Karpas-422 (cell line): Measurements from ENCODE around the gene RILPL1. TPM values are rescaled to one million over a fixed set of nuclear protein-coding genes. Genes with fewer than 3 reads are reported as not detected.

Source experiments
- DNase-seq: peaks from one replicate; pipeline ENCODE4 v3.0.0-alpha.2; 2015
- H2AFZ ChIP-seq: fragments of 200-600 bp; sonication (generic); 2 replicates; pipeline ENCODE4 v1.6.1; 2014; ENCODE audit warnings: antibody characterized with exemption, low read length, mixed read lengths
- H3K27ac ChIP-seq: fragments of 200-600 bp; sonication (generic); 2 replicates; pipeline ENCODE4 v1.5.1; 2014; ENCODE audit warnings: mild to moderate bottlenecking, low read length, moderate library complexity
- H3K27me3 ChIP-seq: fragments of 200-600 bp; sonication (generic); 2 replicates; pipeline ENCODE4 v1.6.1; 2014; ENCODE audit warnings: low read length, mixed read lengths
- H3K36me3 ChIP-seq: fragments of 200-600 bp; sonication (generic); 2 replicates; pipeline ENCODE4 v1.6.1; 2014; ENCODE audit warnings: low read length, mixed read lengths; ENCODE audit not compliant: insufficient read depth
- H3K4me1 ChIP-seq: fragments of 200-600 bp; sonication (generic); 2 replicates; pipeline ENCODE4 v1.6.1; 2014; ENCODE audit warnings: mild to moderate bottlenecking, low read length, mixed read lengths
- H3K4me2 ChIP-seq: fragments of 200-600 bp; sonication (generic); 2 replicates; pipeline ENCODE4 v1.6.1; 2014; ENCODE audit warnings: low read length, low read depth, mild to moderate bottlenecking; ENCODE audit not compliant: poor library complexity, severe bottlenecking
- H3K4me3 ChIP-seq: fragments of 200-600 bp; sonication (generic); 2 replicates; pipeline ENCODE4 v1.5.1; 2014; ENCODE audit warnings: mild to moderate bottlenecking, antibody characterized with exemption, low read length, mixed read lengths
- H3K79me2 ChIP-seq: fragments of 200-600 bp; sonication (generic); 2 replicates; pipeline ENCODE4 v1.6.1; 2014; ENCODE audit warnings: mild to moderate bottlenecking, low read length, mixed read lengths
- H3K9ac ChIP-seq: fragments of 200-600 bp; sonication (generic); 2 replicates; pipeline ENCODE4 v1.6.0; 2014; ENCODE audit warnings: low read length
- H3K9me2 ChIP-seq: fragments of 200-600 bp; sonication (generic), shearing (Covaris generic); replicated peaks from 2 replicates; pipeline ENCODE4 v1.6.0; 2014; ENCODE audit warnings: mild to moderate bottlenecking, low read length, moderate library complexity; ENCODE audit not compliant: insufficient read depth
- H3K9me3 ChIP-seq: fragments of 300-700, 200-600 bp; sonication (generic); 2 replicates; pipeline ENCODE4 v1.6.1; 2014; ENCODE audit warnings: low read length, mixed read lengths
- H4K20me1 ChIP-seq: fragments of 200-600 bp; sonication (generic); 2 replicates; pipeline ENCODE4 v1.6.1; 2014; ENCODE audit warnings: mild to moderate bottlenecking, antibody characterized with exemption, low read length, low read depth; ENCODE audit not compliant: insufficient read depth
- total RNA-seq: library from RNA; depleted of rRNA; stranded (reverse); fragments of >200 nt; shearing (Covaris generic); gene quantifications from 2 replicates; pipeline ENCODE4 v1.2.3, GENCODE V29; 2014; ENCODE audit warnings: low replicate concordance

RILPL1 gene
- total RNA-seq, 1 experiment from 2014 or later: not detected

GRCh38 chr12:123478069-123478468 lies 55.5 kb downstream of the RILPL1 start:
- Histone ChIP-seq H3K4me1 (peaks cover 13% of the 10 kb centered on the region), H3K9me2 (no peaks in the 10 kb centered on the region), H2AFZ (no peak overlapping the region), H3K9me3 (no peaks in the 10 kb centered on the region), H4K20me1 (no peaks in the 10 kb centered on the region), H3K27ac (no peak overlapping the region), H3K4me3 (no peak overlapping the region), H3K27me3 (no peaks in the 10 kb centered on the region), H3K4me2 (no peak overlapping the region), H3K9ac (no peak overlapping the region), H3K36me3 (no peaks in the 10 kb centered on the region), H3K79me2 (no peaks in the 10 kb centered on the region)
- DNase-seq: no peak

GRCh38 chr12:123475246-123475703 lies 58.2 kb downstream of the RILPL1 start:
- Histone ChIP-seq H2AFZ (no peak overlapping the region), H3K36me3 (no peaks in the 10 kb centered on the region)

GRCh38 chr12:123474485-123475245 lies 58.9 kb downstream of the RILPL1 start:
- no peaks in the 10 kb centered on the region for H3K4me1 ChIP-seq
- H2AFZ ChIP-seq: no peak overlapping the region
- H3K9me3 ChIP-seq: no peaks in the 10 kb centered on the region
- no peaks in the 10 kb centered on the region for H3K9me2 ChIP-seq
- H3K27ac ChIP-seq: no peak overlapping the region
- no peaks in the 10 kb centered on the region for H3K36me3 ChIP-seq
- no peaks in the 10 kb centered on the region for H3K79me2 ChIP-seq
- no peak for DNase-seq
- no peak overlapping the region for H3K4me3 ChIP-seq
- no peaks in the 10 kb centered on the region for H4K20me1 ChIP-seq
- no peaks in the 10 kb centered on the region for H3K27me3 ChIP-seq
- H3K4me2 ChIP-seq: no peak overlapping the region
- no peak overlapping the region for H3K9ac ChIP-seq

More at GRCh38 chr12:123475246-123475703, 58.2 kb downstream of the RILPL1 start:
- Histone ChIP-seq H4K20me1 (no peaks in the 10 kb centered on the region), H3K9me3 (no peaks in the 10 kb centered on the region), H3K79me2 (no peaks in the 10 kb centered on the region), H3K27ac (no peak overlapping the region), H3K9me2 (no peaks in the 10 kb centered on the region), H3K27me3 (no peaks in the 10 kb centered on the region), H3K4me3 (no peak overlapping the region), H3K9ac (no peak overlapping the region), H3K4me1 (peaks cover 1% of the 10 kb centered on the region), H3K4me2 (no peak overlapping the region)
- DNase-seq: no peak

- Histone ChIP-seq H3K27ac (no peak overlapping the region), H2AFZ (no peak overlapping the region), H3K36me3 (no peaks in the 10 kb centered on the region), H3K9ac (no peak overlapping the region), H3K4me1 (no peaks in the 10 kb centered on the region), H3K9me2 (no peaks in the 10 kb centered on the region), H4K20me1 (no peaks in the 10 kb centered on the region), H3K27me3 (no peaks in the 10 kb centered on the region), H3K9me3 (no peaks in the 10 kb centered on the region), H3K4me2 (no peak overlapping the region), H3K79me2 (no peaks in the 10 kb centered on the region), H3K4me3 (no peak overlapping the region)
- DNase-seq: no peak
These were observed 61.1 kb downstream of the RILPL1 start for GRCh38 chr12:123472438-123472849.

- Histone ChIP-seq H4K20me1 (no peaks in the 10 kb centered on the region), H3K9me3 (no peaks in the 10 kb centered on the region), H3K4me3 (no peak overlapping the region), H3K9ac (no peak overlapping the region), H3K27me3 (no peaks in the 10 kb centered on the region), H2AFZ (no peak overlapping the region), H3K79me2 (no peaks in the 10 kb centered on the region; the same call in 1 of the 2 replicates), H3K36me3 (no peaks in the 10 kb centered on the region), H3K27ac (no peak overlapping the region), H3K9me2 (no peaks in the 10 kb centered on the region), H3K4me2 (no peak overlapping the region), H3K4me1 (no peaks in the 10 kb centered on the region)
- no peak for DNase-seq
These were observed 62.0 kb downstream of the RILPL1 start for GRCh38 chr12:123471374-123472068.

GRCh38 chr12:123469978-123470377 lies 63.5 kb downstream of the RILPL1 start:
- peaks cover 3% of the 10 kb centered on the region; the same call in 1 of the 2 replicates for H3K79me2 ChIP-seq
- H3K27ac ChIP-seq: no peak overlapping the region
- no peaks in the 10 kb centered on the region for H3K27me3 ChIP-seq
- H3K36me3 ChIP-seq: no peaks in the 10 kb centered on the region
- H4K20me1 ChIP-seq: no peaks in the 10 kb centered on the region
- H3K9me3 ChIP-seq: no peaks in the 10 kb centered on the region
- H3K4me3 ChIP-seq: no peak overlapping the region
- H3K9ac ChIP-seq: no peak overlapping the region
- no peak overlapping the region for H3K4me2 ChIP-seq
- DNase-seq: no peak
- H3K9me2 ChIP-seq: no peaks in the 10 kb centered on the region
- no peaks in the 10 kb centered on the region for H3K4me1 ChIP-seq
- no peak overlapping the region for H2AFZ ChIP-seq

GRCh38 chr12:123468786-123469185 lies 64.7 kb downstream of the RILPL1 start:
- Histone ChIP-seq H3K27me3 (no peaks in the 10 kb centered on the region), H3K36me3 (no peaks in the 10 kb centered on the region), H3K27ac (no peak overlapping the region), H3K4me1 (no peaks in the 10 kb centered on the region), H3K9ac (no peak overlapping the region), H3K9me2 (no peaks in the 10 kb centered on the region), H3K9me3 (no peaks in the 10 kb centered on the region), H2AFZ (no peak overlapping the region), H3K4me2 (no peak overlapping the region), H4K20me1 (no peaks in the 10 kb centered on the region), H3K79me2 (peaks cover 9% of the 10 kb centered on the region; the same call in 1 of the 2 replicates), H3K4me3 (no peak overlapping the region)
- peak; percentile 72 for DNase-seq

GRCh38 chr12:123465084-123465483 lies 68.4 kb downstream of the RILPL1 start:
- Histone ChIP-seq H4K20me1 (no peaks in the 10 kb centered on the region), H3K36me3 (no peaks in the 10 kb centered on the region), H3K27me3 (no peaks in the 10 kb centered on the region), H3K4me1 (no peaks in the 10 kb centered on the region; the same call in 1 of the 2 replicates), H3K9me3 (no peaks in the 10 kb centered on the region), H3K9ac (no peak overlapping the region), H3K79me2 (peaks cover 24% of the 10 kb centered on the region), H3K27ac (no peak overlapping the region), H3K4me3 (no peak overlapping the region), H3K9me2 (no peaks in the 10 kb centered on the region), H2AFZ (no peak overlapping the region), H3K4me2 (no peak overlapping the region)
- DNase-seq: no peak
